ENCODE measurements around the gene ERP29.
"Not testable (repeated sequence)": the region's sequence is repeated elsewhere in the genome, so short reads cannot be mapped to it uniquely, and the experiment has no call there.

Gene ERP29

GRCh38 chr12:111991946-111992345, 21.3 kb upstream of the ERP29 start:
- TF ChIP-seq CTCF (IDR thresholded peaks at IDR 0.05; ENCODE audit: low read depth, low read length) = no peak
- Histone ChIP-seq H3K27ac (no peak overlapping the region), H3K36me3 (no peaks in the 10 kb centered on the region), H3K27me3 (ENCODE audit: insufficient read depth, low read depth, severe bottlenecking) (no peaks in the 10 kb centered on the region), H3K9me3 (ENCODE audit: severe bottlenecking) (no peaks in the 10 kb centered on the region), H3K4me3 (ENCODE audit: low read depth, low read length) (no peak overlapping the region)
- DNase-seq = no peak

GRCh38 chr12:111992464-111992863, 20.8 kb upstream of the ERP29 start:
- H3K9me3 ChIP-seq (ENCODE audit: severe bottlenecking) = no peaks in the 10 kb centered on the region
- DNase-seq = no peak
- H3K27me3 ChIP-seq (ENCODE audit: insufficient read depth, low read depth, severe bottlenecking) = no peaks in the 10 kb centered on the region
- H3K27ac ChIP-seq = no peak overlapping the region
- H3K36me3 ChIP-seq = no peaks in the 10 kb centered on the region
- no peak for TF ChIP-seq CTCF (IDR thresholded peaks at IDR 0.05; ENCODE audit: low read depth, low read length)
- H3K4me3 ChIP-seq (ENCODE audit: low read depth, low read length) = no peak overlapping the region

GRCh38 chr12:111993292-111994150, 19.7 kb upstream of the ERP29 start:
- Histone ChIP-seq H3K27me3 (ENCODE audit: insufficient read depth, low read depth, severe bottlenecking) (no peaks in the 10 kb centered on the region), H3K4me3 (ENCODE audit: low read depth, low read length) (no peak overlapping the region), H3K36me3 (no peaks in the 10 kb centered on the region), H3K9me3 (ENCODE audit: severe bottlenecking) (no peaks in the 10 kb centered on the region), H3K27ac (no peak overlapping the region)
- TF ChIP-seq CTCF (IDR thresholded peaks at IDR 0.05; ENCODE audit: low read depth, low read length) = no peak
- no peak for DNase-seq

- H3K36me3 ChIP-seq; H3K27ac ChIP-seq; H3K4me3 ChIP-seq (ENCODE audit: low read depth, low read length); DNase-seq; H3K9me3 ChIP-seq (ENCODE audit: severe bottlenecking); H3K27me3 ChIP-seq (ENCODE audit: insufficient read depth, low read depth, severe bottlenecking): not testable (repeated sequence)
Measured at GRCh38 chr12:111994211-111995111, 18.8 kb upstream of the ERP29 start.

- no peak overlapping the region for H3K27ac ChIP-seq
- no peak for DNase-seq
- H3K9me3 ChIP-seq (ENCODE audit: severe bottlenecking) = no peaks in the 10 kb centered on the region
- no peak for TF ChIP-seq CTCF (IDR thresholded peaks at IDR 0.05; ENCODE audit: low read depth, low read length)
- H3K27me3 ChIP-seq (ENCODE audit: insufficient read depth, low read depth, severe bottlenecking) = no peaks in the 10 kb centered on the region
- H3K36me3 ChIP-seq = no peaks in the 10 kb centered on the region
- H3K4me3 ChIP-seq (ENCODE audit: low read depth, low read length) = no peak overlapping the region
Measured at GRCh38 chr12:111995782-111996480, 17.3 kb upstream of the ERP29 start.

- DNase-seq = no peak
- no peaks in the 10 kb centered on the region for H3K9me3 ChIP-seq (ENCODE audit: severe bottlenecking)
- TF ChIP-seq CTCF (IDR thresholded peaks at IDR 0.05; ENCODE audit: low read depth, low read length) = no peak
- H3K36me3 ChIP-seq = no peaks in the 10 kb centered on the region; the same call in 1 of the 2 replicates
- H3K27ac ChIP-seq = no peak overlapping the region
- H3K27me3 ChIP-seq (ENCODE audit: insufficient read depth, low read depth, severe bottlenecking) = no peaks in the 10 kb centered on the region
- H3K4me3 ChIP-seq (ENCODE audit: low read depth, low read length) = no peak overlapping the region
Measured at GRCh38 chr12:111997300-111997699, 15.9 kb upstream of the ERP29 start.

Data from WERI-Rb-1 (cell line).